ENCODE results near the gene OR52E4. TPM values are rescaled to one million over a fixed set of nuclear protein-coding genes. Genes with fewer than 3 reads are reported as not detected.

Gene OR52E4
- total and polyA plus RNA-seq, 2 donors (not counting 3 experiments of a cell fraction or from before 2014, with no cell fraction given): not detected

DNA sequence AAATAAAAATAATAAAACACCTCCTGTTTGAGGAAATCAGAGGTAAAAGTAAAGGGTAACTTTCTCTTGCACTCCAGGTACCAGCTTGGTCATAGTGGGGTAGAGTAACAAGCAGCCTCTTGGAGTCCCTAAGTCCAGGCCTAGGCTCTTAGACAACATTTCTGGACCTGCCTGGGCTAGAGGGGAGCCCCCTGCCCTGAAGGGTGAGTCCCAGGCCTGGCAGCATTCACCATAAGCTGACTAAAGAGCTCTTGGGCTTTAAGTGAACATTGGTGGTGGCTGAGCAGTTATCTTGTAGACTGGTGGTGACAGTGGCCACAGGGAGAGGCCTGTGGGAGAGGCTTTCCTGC is 43.0 kb downstream of the OR52E4 start:
- H3K4me1 ChIP-seq (ENCODE audit: control insufficient read depth, extremely low read depth, insufficient read depth, low read length): no peaks in the 10 kb centered on the region
- no peaks in the 10 kb centered on the region for H3K79me2 ChIP-seq (ENCODE audit: control insufficient read depth, insufficient read depth, low read length)
- H3K27ac ChIP-seq (ENCODE audit: insufficient read depth, low read depth, low read length): no peak overlapping the region
- H2AFZ ChIP-seq (ENCODE audit: low read depth, low read length): no peak overlapping the region
- H3K4me2 ChIP-seq (ENCODE audit: insufficient read depth, low read length): no peak overlapping the region
- dilution Hi-C loops (cut with MboI; ENCODE audit: extremely low pct_ligation_motif_present, low sequenced_read_pairs) (no loop called here), intact Hi-C loops (cut with micrococcal nuclease) (no loop called here)
- no peaks in the 10 kb centered on the region for H4K20me1 ChIP-seq (replicated peaks; ENCODE audit: control insufficient read depth, extremely low read depth, insufficient read depth, low read length)
- H3K9me1 ChIP-seq (replicated peaks; ENCODE audit: control insufficient read depth, extremely low read depth, insufficient read depth, low read length): no peaks in the 10 kb centered on the region
- DNase-seq (ENCODE audit: low read depth, low spot score): no peak
- no peak overlapping the region for H3K4me3 ChIP-seq (replicated peaks in 1 of 3; ENCODE audit: insufficient read depth in 1 of 3, low read depth in 1 of 3, low read length in 3 of 3)
- H3K27me3 ChIP-seq (ENCODE audit: control insufficient read depth in 2 of 2, insufficient read depth in 2 of 2, low read length in 2 of 2): no peaks in the 10 kb centered on the region
- H3K9ac ChIP-seq (replicated peaks; ENCODE audit: extremely low read depth, insufficient read depth, low read length): no peak overlapping the region
- no TSS peak for BruUV-seq (replicated peaks)
- POLR2A ChIA-PET: no interaction called here
- CTCF ChIA-PET: no interaction called here
- no peaks in the 10 kb centered on the region for H3K36me3 ChIP-seq (ENCODE audit: control insufficient read depth in 2 of 2, extremely low read depth in 1 of 2, insufficient read depth in 2 of 2, low read length in 2 of 2)
- TF ChIP-seq FOS (IDR thresholded peaks at IDR 0.05; ENCODE audit: borderline replicate concordance, insufficient read depth, low read length) (no peak), JUN (IDR thresholded peaks at IDR 0.05; ENCODE audit: borderline replicate concordance, insufficient read depth, insufficient read length, low read depth) (no peak), GATA2 (IDR thresholded peaks at IDR 0.05; ENCODE audit: insufficient read depth, insufficient read length, low read depth, low read length) (no peak), MYC (IDR thresholded peaks at IDR 0.05; ENCODE audit: low read depth, low read length) (no peak), POLR2AphosphoS5 (IDR thresholded peaks at IDR 0.05; ENCODE audit: insufficient read depth, low read depth, low read length) (no peak), POLR2A (IDR thresholded peaks at IDR 0.05; ENCODE audit: low read depth, low read length) (no peak), EZH2 (IDR thresholded peaks at IDR 0.05; ENCODE audit: borderline replicate concordance, low read depth, low read length, severe bottlenecking) (no peak)
- TF ChIP-seq, protein P1, sequence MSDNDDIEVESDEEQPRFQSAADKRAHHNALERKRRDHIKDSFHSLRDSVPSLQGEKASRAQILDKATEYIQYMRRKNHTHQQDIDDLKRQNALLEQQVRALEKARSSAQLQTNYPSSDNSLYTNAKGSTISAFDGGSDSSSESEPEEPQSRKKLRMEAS (IDR thresholded peaks at IDR 0.05; ENCODE audit: insufficient read depth, insufficient read length): no peak
- TF ChIP-seq, protein P2, sequence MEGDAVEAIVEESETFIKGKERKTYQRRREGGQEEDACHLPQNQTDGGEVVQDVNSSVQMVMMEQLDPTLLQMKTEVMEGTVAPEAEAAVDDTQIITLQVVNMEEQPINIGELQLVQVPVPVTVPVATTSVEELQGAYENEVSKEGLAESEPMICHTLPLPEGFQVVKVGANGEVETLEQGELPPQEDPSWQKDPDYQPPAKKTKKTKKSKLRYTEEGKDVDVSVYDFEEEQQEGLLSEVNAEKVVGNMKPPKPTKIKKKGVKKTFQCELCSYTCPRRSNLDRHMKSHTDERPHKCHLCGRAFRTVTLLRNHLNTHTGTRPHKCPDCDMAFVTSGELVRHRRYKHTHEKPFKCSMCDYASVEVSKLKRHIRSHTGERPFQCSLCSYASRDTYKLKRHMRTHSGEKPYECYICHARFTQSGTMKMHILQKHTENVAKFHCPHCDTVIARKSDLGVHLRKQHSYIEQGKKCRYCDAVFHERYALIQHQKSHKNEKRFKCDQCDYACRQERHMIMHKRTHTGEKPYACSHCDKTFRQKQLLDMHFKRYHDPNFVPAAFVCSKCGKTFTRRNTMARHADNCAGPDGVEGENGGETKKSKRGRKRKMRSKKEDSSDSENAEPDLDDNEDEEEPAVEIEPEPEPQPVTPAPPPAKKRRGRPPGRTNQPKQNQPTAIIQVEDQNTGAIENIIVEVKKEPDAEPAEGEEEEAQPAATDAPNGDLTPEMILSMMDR (IDR thresholded peaks at IDR 0.05; ENCODE audit: extremely low read depth in 1 of 2, insufficient read depth in 1 of 2, low read depth in 1 of 2, low read length in 2 of 2): no peak
- H3K9me3 ChIP-seq (replicated peaks; ENCODE audit: control insufficient read depth, insufficient read depth, low read length): no peaks in the 10 kb centered on the region
- FAIRE-seq: no peak
